ELR (cell line): Measurements from ENCODE around the gene CENPK.
"Not testable (repeated sequence)": the region's sequence is repeated elsewhere in the genome, so short reads cannot be mapped to it uniquely, and the experiment has no call there.

Experiments
- DNase-seq: peaks from one replicate; pipeline ENCODE4 v3.0.0-alpha.2; 2015; ENCODE audit warnings: low read depth

Gene CENPK

DNA sequence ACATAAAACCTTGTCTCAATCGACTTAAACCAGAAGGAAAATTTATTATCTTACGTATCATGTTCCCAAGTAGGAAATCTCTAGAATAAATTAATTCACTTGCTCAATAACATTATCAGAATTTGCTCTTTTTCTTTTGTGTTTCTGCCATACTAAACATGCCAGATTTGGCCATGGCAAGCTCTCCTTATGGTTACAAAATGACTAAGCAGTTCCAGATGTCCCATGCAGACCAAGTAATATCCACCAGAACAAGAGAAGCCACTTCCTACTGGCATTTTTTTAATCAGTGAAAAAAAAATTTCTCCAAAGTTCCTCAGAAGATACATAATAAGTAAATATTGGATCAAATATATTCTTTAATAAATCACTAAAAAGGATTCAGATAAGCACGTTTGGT, 56.0 kb downstream of the CENPK start:
- no peak for DNase-seq

DNA sequence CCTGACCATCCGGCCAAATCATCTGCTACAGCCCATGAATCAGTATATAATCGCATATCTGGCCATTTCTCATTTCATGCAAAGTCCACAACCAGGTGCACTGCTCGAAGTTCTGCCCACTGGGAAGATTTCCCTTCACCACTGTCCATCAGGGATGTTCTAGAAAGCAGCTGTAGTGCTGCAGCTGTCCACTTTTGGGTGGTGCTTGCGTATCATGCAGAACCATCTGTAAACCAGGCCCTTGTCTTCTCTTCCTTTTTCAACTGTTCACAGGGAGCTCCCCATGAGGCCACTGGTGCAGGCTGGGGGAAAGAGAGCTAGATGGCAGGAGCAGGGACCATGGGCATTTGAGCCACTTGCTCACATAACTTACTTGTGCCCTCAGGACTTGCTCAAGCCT, 73.8 kb downstream of the CENPK start:
- DNase-seq = no peak

DNA sequence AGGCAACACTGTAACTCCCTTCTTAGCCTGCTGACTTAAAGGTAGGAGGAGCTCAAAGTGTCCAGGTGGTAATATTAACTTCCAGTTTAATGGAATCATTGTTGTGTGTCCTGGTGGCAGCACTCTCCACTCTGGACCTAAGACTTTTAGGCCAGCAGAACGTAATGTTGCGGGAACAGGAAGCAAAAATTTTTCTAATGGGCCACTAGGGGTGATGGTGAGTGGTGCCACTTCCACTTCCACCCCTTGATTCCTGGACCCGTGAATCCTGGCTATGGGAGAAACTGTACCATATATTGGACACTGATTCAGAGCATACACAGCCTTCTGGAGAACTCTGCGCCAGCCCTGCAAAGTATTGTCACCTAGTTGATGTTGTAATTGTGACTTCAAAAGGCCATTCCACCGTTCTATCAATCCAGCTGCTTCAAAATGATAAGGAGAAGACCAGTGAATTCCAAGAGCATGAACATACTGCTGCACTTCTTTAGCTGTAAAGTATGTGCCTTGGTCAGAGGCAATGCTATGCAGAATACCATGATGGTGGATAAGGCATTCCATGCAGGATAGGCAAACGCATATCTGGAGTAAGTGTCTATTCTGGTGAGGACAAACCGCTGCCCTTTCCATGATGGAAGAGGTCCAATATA, 74.8 kb downstream of the CENPK start:
- DNase-seq = not testable (repeated sequence)

DNA sequence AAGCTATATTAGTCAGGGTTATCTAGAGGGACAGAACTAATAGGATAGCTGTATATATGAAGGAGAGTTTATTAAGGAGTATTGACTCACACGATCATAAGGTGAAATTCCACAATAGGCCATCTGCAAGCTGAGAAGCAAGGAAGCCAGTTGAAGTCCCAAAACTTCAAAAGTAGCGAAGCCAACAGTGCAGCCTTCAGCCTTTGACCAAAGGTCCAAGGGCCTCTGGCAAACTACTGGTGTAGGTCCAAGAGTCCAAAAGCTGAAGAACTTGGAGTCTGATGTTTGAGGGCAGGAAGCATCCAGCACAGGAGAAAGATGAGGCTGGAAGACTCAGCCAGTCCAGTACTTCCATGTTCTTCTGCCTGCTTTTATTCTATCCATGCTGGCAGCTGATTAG, 76.2 kb downstream of the CENPK start:
- not testable (repeated sequence) for DNase-seq

DNA sequence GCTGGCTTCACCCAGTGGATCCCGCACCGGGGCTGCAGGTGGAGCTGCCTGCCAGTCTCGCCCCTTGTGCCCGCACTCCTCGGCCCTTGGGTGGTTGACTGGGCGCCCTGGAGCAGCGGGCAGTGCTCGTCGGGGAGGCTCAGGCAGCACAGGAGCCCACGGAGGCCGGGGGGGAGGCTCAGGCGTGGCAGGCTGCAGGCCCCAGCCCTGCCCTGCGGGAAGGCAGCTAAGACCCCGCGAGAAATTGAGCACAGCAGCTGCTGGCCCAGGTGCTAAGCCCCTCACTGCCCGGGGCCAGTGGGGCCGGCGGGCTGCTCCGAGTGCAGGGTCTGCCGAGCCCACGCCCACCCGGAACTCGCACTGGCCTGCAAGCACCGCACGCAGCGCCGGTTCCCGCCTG, 77.6 kb downstream of the CENPK start:
- DNase-seq = no peak

DNA sequence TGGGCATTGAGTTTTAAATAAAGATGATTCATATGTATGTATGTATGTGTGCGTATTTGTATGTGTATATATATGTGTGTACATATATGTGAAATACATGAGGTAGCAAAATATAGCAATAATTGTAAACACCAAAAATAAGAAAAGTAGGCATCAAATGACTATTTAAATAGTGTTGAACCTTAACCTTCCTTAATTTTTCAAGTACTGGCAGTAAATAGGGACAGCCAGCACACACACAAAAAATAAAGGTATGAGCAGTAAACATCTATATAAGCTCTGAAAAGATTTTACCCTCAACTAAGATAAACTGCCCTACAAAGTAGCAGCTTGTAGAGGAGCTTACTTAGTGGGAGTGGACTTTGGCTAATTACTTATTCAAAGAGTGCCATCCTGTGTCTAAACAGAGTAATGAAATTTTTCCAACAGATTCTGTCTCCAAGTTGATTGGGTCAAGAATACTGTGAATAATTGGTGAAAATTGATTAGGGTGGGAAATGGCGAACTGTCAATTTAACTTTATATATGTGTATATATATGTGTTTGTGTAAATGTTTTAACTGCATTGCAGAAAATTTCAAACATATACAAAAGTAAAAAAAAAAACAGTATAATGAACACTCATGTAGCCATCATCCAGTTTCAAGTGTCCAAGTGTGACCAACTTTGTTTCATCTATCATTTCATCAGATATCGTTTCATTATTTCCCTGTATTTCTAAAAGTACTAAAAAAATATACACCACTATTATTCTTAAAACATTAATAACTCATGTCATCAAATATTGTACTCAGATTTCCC, 79.2 kb downstream of the CENPK start:
- DNase-seq = peak; percentile 85

DNA sequence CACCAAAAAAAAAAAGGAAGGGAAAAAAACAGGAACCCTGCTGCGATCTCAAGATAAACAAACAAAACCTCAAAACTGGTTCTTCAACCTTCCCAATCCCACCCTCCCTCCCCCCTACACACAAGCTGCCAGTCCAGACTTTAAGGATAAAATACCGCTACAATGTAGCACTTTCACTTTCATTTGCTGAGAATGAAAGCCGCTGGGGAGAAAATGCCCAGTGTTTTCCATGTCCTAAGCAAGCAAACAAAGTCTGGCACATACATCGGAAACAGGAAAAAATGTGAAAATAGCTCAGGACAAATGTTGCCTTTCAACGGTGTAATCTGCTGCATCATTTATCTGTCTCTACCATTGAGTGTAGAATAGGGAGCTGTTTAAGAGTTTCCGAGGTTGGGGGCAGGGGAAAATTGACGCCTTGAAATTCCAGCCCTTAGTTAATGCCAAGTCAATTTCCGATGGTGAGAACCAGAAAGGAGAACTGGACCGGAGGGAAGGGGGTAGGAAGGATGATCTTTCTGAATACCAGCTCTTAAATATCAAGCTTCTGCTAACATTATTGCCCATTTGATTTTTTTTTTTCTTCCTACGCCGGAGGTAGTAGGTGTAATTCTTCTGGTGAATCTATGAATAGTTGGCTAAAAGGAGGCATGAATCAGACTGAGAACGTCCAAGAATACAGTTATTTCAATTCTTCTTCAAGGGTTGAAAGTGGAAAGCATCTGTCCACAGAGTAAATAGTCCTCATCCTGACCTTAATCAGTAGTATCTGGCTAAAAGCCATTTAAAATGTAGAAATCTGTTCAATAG, 80.0 kb downstream of the CENPK start:
- DNase-seq = peak; percentile 73

DNA sequence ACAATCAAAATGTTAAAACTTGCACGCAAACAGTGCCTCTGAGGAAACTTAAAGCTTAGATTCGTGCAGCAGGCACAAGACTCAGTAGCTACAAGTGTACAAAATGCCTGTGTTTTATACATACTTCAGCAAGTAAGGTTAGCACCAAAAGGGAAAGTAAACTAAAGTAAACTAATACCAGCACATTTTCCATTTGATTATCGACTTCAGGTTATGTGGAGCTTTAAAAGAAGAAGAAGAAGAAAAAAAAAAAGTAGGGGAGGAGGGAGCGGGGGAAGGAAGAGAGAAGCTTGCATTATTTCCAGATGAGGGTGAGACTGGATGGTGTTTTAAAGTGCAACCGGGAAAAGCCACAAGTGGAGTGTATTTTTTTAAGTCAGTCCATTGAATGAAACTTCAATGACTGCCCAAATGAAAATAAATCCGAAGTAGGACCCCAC, 80.7 kb downstream of the CENPK start:
- peak; percentile 52 for DNase-seq

DNA sequence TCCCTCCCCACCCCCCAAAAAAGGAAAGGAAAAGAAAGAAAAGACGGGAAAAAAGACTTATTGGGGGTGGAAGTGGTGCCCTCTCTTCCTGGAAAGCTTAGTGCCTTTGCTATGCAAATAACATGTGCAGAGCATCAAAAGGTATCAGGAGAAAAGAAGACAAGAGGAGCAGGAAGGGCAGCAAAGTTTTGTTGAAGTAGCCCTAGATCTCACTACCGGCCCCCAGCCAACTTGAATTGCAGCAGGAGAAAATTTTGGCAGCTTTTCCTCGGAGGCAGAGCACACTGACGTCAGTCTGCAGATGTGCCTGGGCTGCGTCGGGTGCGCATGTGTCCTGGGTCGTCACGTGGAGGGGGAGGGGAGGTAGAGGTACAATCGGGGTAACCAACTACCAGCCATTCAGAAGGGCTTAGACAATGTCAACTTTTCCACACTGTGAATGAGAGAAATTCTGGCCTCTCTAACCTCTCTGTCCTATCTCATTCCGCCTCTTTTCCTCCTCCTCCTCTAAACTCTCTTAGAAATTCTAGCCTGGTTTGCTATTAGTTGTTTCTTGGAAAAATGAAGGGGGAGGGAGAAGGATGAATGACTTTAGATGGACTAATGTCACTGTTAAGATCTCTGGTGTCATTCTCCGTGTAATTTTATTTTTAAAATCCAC, 81.2 kb downstream of the CENPK start, which contains the start of gene ADAMTS6:
Gene ADAMTS6 (minus strand): TSS at position 286 of the 661 bp plus-strand sequence. CDS start 8,247 bp downstream, outside the sequence.
- DNase-seq = peak; percentile 96

DNA sequence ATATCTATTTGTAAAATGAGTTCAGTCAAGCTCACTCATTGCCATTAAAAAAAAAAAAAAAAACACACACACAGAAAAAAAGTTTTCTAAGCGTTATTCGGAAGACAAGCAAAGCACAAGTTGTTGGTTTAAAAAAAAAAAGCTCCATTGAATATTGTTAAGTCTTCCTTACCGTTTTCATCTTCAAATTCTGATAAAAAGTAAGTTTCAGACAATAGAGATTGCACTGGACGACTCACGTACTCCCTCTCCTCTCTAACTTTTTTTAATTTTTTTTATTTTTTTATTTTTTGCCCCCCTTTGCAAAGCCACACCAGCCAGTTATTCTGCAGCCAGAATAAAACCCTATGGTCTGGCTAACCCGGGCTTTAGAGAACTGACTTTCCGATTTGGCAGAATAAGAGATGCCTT, 81.8 kb downstream of the CENPK start:
- peak; percentile 39 for DNase-seq

DNA sequence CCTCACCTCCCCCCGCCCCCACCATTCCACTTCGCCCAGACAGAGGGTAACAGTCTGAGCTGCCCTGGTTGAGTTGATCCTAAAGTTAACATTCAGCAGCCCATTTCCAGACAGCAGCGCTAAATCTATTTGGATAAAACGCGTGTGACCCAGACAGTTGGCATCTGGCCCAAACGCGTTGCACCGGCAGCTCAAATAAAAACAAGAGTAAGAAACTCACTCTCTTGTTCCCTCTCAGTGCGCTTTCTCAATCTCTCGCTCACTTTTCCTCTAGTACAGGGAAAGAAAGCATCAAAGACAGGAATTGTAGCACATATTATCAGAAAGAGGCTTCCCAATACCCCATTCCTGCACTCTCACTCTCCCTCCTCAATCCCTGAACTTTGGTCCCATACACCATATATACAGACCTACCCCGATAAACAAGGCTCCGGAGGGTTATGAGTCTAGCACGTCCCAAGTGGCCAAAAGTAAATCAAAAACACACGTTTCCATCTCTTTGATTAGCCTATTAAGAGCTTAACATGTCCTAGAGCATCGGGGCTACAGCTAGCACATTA, 82.6 kb downstream of the CENPK start:
- DNase-seq = peak; percentile 80

DNA sequence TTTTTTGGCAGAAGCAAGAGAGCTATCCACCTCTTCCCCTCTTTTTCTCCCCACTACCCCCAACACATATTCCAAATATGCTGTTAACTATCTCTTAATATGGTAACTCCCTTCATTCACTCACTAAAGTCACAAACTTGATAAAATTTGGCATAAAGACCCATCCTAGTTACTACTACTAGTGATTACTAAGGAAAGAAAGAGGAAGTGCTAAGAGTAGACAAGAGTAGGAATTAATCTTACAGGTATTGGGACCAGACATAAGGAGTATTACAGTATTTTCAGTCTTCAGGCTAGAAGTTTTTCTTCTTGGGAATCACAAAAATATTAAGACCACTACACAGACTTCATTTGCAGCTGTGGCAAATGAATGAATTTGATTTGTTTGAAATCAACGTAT, 83.4 kb downstream of the CENPK start:
- DNase-seq = no peak

DNA sequence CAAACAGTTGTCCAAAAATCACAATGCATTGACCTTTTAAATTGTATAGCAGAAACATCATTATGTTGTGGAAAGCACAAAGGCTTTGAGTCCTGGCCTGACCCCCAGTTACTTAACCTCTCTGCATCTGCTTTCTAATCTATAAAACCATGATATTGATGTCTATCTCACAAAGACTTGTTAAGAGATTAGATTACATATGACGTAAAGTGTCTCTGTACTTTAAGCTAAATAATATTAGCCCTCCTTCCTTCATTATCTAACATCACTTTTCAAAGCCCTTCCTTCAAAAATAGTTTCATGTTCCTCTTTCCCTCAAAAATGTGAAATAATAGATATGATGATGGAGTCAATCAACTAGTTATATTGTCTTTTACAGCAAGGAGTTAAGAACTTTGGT, 84.6 kb downstream of the CENPK start:
- no peak for DNase-seq

DNA sequence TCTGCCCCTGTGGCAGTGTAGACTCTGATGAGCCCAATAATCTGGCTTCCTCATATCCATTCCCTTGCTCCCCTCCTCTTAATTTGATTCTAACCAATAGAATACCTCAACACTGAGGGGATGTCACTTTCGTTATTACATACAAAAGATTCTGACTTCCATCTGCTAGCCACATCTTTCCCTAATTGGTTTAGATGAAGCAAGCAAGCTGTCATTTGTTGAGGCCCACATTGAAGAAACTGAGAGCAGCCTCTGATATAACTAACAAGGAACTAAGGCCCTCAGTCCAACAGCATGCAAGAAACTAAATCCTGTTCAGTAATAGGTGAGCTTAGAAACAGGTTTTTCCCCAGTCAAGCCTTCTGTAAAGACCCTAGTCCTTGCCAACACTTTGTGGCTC, 87.1 kb downstream of the CENPK start:
- no peak for DNase-seq

DNA sequence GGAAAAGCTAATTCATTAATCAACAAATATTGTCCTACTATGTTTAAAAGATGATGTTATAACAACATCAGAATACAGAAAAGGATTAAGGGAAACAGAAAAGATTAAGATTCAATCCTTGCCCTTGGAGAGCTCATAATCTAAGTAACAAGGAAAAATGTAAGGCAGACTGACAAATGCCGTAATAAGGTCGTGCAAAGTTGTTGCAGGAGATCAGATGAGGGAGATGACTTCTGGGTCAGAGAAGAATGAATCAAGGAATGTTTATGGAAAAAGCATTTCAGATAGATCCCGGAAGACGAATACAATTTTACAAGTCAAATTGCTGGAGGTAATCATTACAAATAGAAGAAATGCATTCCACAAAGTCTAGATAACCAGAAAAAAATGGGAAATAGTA, 87.6 kb downstream of the CENPK start:
- no peak for DNase-seq

DNA sequence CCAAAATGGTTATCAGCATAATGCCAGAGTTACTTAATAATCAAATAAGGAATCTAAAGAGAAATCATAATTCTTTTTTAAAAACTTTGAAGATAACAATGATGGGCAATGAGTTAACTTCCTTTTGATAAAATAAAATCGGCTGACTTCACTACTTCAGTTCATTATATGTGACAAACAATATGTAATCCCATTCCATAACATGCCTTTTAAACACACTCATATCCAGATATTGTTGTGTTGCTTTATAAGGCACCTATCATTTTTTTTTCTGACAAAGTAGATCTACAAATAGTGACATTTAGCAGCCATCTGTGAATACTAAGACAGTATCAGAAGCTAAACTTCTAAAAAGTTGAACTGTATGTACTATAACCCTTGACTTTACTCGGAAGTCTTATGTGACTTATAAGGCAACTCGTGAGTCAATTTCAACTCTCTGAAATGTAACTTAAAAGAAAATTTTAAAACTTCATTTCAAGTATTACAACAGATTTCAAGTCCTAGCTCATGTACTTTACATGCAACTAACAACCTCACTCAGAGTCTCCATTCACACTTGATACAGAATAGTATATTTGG, 88.7 kb downstream of the CENPK start:
- no peak for DNase-seq

DNA sequence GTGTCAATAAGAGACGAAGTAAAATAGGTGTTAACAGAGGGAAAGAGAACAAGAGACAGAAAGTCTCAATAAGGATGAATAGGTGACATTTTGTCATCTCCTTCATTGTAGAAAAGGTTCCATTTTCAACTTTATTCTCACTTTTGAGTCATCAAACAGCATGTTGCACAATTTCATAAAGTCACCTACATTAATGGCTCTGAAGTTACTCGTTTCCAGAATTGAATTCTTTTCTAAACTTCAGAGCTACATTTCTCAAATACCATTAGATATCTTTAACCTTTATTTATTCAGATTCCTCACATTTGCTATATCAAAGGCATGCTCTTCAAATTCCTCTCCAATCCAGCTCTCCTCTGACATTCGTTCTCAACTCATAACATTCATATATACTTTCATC, 94.3 kb downstream of the CENPK start:
- no peak for DNase-seq
